Kidney tubule cell (primary cell): ENCODE results near the gene CENPE.

Experiments used
- DNase-seq: peaks from one replicate; pipeline ENCODE4 v3.0.0-alpha.2; 2018; ENCODE audit warnings: low spot score

The CENPE gene

GRCh38 chr4:103136671-103137445, 61.3 kb downstream of the CENPE start:
- DNase-seq = no peak

- DNase-seq = no peak
Measured at GRCh38 chr4:103129174-103129573, 69.0 kb downstream of the CENPE start.

DNA sequence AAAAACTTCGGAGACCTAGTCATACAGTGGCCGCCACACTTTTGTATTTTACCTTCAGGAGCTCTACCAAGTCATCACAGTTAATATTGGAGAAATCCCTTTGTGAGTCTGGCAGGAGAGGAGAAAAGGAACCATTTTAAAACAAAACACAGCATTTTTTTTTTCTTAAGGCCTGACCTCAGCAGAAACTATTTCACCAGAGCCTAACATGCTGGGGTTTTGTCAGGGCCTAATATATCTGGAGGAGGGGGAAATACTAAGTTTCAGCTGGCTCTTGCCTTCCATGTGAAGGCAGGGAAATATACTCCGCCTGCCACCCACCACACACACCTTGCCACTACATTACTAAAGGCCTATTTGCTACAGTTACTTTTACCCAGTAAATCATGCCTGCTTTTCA, 72.0 kb downstream of the CENPE start:
- no peak for DNase-seq

GRCh38 chr4:103123114-103123513, 75.0 kb downstream of the CENPE start:
- peak; percentile 30 for DNase-seq

DNA sequence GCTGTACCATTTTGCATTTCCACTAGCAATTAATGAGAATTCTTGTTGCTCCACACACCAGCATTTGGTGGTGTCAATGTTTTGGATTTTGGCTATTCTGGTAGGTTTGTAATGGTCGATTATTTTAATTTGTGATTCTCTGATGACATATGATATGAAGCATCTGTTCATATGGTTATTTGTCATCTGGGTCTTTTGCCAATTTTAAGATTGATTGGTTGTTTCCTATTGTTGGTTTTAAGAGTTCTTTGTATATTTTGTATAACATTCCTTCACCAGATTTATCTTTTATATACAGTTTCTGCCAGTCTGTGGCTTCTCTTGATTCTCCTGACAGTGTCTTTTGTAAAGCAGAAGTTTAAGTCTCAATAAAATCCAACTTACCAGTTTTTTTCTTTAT, 80.0 kb downstream of the CENPE start:
- DNase-seq = no peak

- DNase-seq = no peak
Measured at GRCh38 chr4:103111598-103111997, 86.5 kb downstream of the CENPE start.

DNA sequence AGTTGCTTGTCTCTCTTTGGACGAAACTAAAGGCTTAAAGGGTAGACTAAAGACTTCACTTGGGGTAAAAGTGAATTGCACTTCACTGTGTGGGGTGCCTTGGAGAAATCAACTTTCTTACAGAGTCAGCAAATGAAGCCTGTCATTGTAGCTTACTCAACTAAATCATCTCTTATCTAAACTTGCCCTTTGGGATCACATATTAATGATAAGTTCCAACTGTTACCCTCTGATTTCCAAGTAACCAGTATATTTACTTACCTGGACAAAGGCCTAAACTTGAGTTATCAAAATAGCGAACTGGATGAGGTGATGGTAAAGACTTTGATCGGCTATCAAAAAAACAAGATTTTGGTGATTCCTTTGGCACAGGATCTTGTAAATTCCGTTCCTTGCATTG, 89.6 kb downstream of the CENPE start:
- DNase-seq = no peak

DNA sequence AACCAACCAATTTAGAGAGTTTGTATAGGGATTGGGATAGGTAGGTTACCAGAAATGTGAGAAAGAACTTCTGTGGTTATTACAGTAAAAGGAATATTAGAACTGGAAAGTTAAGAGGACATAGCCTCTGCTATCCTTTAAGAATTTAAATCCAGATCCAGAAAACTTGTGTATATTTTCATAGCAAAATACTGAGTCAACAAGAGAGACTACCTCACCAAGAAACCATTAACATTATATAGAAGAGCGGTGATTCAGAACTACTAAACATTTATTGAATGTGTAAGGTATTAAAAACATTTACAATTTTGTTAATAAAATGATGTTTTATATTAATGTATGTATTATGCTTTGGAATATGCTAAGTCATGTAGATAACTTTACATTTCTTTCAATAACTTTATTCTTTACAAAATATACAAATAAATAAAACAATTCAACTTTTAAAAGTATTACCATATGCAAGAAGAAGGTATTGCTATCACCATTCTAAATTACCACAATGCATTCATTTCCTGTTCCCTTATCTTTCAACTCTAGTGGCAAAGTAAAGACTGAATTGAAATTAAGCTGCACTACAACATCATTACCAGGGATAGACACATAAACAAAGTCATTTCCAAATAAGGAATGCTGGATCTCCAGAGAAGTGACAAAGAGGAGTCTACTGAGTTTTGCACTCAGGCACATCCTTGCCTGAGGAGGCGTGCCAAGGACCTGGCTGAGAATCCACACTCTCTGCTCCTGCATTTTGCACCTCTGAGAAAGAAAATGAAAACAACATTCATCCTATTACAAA, 92.4 kb downstream of the CENPE start:
- no peak for DNase-seq

DNA sequence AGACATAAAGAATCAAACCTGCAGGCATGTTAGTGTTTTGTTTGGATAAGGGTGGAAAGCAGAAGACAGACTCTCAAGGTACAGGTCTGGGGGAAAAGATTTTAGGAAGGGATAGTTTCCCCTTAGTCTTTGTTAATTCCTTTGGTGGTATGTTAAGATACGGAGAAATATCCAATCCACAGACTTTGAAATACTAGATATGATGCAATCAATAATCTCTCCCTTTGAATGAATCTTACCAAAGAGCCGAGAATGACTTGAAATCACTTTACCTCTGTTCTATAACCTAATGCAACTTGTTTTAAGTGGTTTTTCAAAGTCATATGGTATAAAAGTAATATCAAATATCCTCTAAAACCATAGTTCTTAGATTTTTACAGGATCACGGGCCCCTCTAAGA, 93.3 kb downstream of the CENPE start:
- no peak for DNase-seq

DNA sequence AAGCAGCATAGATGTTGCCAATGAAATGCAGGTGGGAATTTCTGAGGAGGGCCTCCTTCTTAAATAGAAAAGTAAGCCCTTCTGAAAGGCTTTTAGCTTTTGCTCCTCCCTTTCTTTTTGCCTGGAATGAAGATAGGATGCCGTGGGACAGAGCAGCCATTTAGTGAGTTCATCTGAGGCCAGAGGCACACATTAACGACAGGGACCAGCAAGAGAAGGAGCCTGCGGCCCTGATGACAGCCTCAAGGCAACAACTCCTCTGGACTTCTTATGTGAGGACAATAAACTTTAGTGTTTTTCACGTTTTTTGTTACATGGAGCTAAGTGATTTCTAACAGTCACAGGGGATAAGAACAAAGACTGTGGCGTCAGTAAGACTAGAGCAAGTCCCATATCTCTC, 97.5 kb downstream of the CENPE start:
- DNase-seq = no peak

- peak; percentile 95 for DNase-seq
Measured at GRCh38 chr4:103099691-103100392, 98.3 kb downstream of the CENPE start, which contains the start of gene BDH2. Gene BDH2, minus strand, starts transcription at chr4:103099834. Its CDS starts 3,580 bp downstream, at chr4:103096254.

DNA sequence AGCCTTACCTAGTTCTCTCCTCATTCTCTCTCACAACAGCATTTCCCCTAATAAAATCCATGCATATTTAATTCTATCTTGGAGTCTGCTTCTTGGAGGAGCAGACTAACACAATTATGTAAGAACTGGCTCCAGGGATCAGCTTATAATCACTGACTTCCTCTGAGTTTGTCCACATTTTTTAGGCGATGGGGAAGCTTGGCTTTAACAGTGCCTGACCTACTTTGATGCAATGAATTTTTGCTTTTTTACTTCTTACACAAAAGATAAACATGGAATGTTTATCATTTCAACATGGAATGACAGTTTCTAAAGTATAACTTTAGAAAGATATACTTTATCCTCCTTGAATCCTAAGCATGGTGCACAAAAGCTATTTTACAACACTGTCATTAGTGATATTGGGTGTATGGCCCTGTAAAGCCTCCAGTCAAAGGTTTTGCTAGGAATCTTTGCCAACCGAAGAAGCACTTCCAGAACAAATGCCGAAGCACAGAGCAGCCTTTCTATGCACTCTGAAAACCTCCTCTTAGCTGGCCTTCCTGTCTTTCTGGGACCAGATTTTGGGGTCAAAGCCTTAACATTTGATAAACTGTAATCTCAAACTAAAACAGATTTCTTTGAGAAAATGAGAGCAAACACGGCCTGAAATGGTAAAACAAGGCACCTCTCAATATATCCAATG, 99.2 kb downstream of the CENPE start:
- DNase-seq = peak; percentile 12

DNA sequence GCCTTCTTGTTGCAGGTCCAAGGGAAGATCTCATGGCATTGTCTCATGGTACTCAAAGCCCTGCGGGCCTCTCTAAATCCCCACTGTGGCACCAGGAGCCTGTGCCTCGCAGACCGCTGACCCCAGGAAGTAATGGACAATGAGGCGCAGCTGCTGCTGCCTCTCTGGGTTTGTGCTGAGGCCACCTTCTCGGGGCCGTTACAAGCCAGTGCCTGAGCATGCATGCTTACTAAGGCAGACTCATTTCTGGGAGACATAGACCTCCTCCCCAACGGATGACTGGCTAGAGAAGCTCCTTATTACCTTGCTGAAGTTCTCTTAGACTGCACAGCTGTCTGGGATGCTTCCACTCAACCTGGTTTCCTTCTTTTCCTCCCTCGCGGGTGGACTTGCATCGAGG, 99.8 kb downstream of the CENPE start:
- DNase-seq = peak; percentile 74

- DNase-seq = peak; percentile 43
Measured at GRCh38 chr4:103097112-103097511, 101.0 kb downstream of the CENPE start.

- no peak for DNase-seq
Measured at GRCh38 chr4:103095080-103095479, 103.1 kb downstream of the CENPE start.

GRCh38 chr4:103092245-103092644, 105.9 kb downstream of the CENPE start:
- DNase-seq = no peak

- DNase-seq = peak; percentile 76
Measured at GRCh38 chr4:103091601-103092223, 106.4 kb downstream of the CENPE start.

- DNase-seq = no peak
Measured at GRCh38 chr4:103089481-103089880, 108.7 kb downstream of the CENPE start.

GRCh38 chr4:103086551-103086950, 111.6 kb downstream of the CENPE start:
- DNase-seq = no peak

GRCh38 chr4:103085555-103086196, 112.5 kb downstream of the CENPE start:
- no peak for DNase-seq

DNA sequence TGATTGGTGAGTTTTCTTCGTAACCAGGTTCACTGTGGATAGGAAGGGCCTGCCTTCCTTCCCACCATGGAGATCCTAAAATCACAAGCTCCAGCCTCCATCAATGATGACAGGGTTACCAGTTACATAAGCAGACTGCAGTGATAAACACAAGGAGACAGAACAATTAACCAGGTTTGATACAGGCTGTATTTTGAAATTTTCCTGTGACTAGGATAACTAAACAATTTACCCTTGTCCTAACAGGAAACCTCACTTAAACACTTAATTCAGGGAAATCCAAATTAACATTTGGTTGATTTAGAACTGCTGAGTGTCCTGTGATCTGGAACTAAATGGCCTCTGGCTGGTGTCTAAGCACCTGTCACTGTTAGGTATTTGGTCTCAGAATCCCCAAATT, 118.5 kb downstream of the CENPE start:
- no peak for DNase-seq
